Trophoblast cell (in vitro differentiated cells and primary cell): Measurements from ENCODE around the gene KCNMB3. TPM values are rescaled to one million over a fixed set of nuclear protein-coding genes. Genes with fewer than 3 reads are reported as not detected.

Experiments used
- DNase-seq, 2 donors: peaks; one replicate each; pipeline ENCODE4 v3.0.0-alpha.2; 2016
- H2AFZ ChIP-seq: 2 replicates; pipeline ENCODE4 v1.6.1; 2013; ENCODE audit warnings: low read length, moderate library complexity, mild to moderate bottlenecking; ENCODE audit not compliant: insufficient read depth, poor library complexity
- H2AK5ac ChIP-seq: 2 replicates; pipeline ENCODE4 v1.6.1; 2013; ENCODE audit warnings: mild to moderate bottlenecking, low read length
- H2BK120ac ChIP-seq: 2 replicates; pipeline ENCODE4 v1.6.1; 2013; ENCODE audit warnings: low read length, mild to moderate bottlenecking, moderate library complexity; ENCODE audit not compliant: insufficient read depth, poor library complexity
- H2BK12ac ChIP-seq: 2 replicates; pipeline ENCODE4 v1.6.1; 2013; ENCODE audit warnings: mild to moderate bottlenecking, low read length, moderate library complexity
- H2BK5ac ChIP-seq: 2 replicates; pipeline ENCODE4 v1.6.1; 2013; ENCODE audit warnings: low read length, low read depth, moderate library complexity, mild to moderate bottlenecking; ENCODE audit not compliant: poor library complexity
- H3K14ac ChIP-seq: 2 replicates; pipeline ENCODE4 v1.6.1; 2013; ENCODE audit warnings: mild to moderate bottlenecking, low read length
- H3K18ac ChIP-seq: 2 replicates; pipeline ENCODE4 v1.6.1; 2013; ENCODE audit warnings: mild to moderate bottlenecking, low read length
- H3K23ac ChIP-seq: 2 replicates; pipeline ENCODE4 v1.6.1; 2013; ENCODE audit warnings: low read length
- H3K27ac ChIP-seq: 2 replicates; pipeline ENCODE4 v1.5.1; 2013; ENCODE audit warnings: low read depth, mild to moderate bottlenecking, inconsistent platforms, low read length, moderate library complexity
- H3K27me3 ChIP-seq: 2 replicates; pipeline ENCODE4 v1.6.1; 2013; ENCODE audit warnings: inconsistent platforms, mild to moderate bottlenecking, low read length, moderate library complexity; ENCODE audit not compliant: insufficient read depth
- H3K36me3 ChIP-seq, 2 experiments: 1 replicate in 1 of 2; 2 replicates in 1 of 2; pipeline ENCODE4 v1.6.1; 2013; ENCODE audit warnings: low read length in 2 of 2, mild to moderate bottlenecking in 2 of 2, moderate library complexity in 1 of 2; ENCODE audit not compliant: insufficient read depth in 2 of 2, control insufficient read depth in 1 of 2
- H3K4ac ChIP-seq: 2 replicates; pipeline ENCODE4 v1.6.1; 2013; ENCODE audit warnings: low read depth, mild to moderate bottlenecking, low read length, moderate library complexity
- H3K4me1 ChIP-seq, 2 experiments: 1 replicate in 1 of 2; 2 replicates in 1 of 2; pipeline ENCODE4 v1.6.1; 2013; ENCODE audit warnings: low read length in 2 of 2, mild to moderate bottlenecking in 2 of 2, moderate library complexity in 1 of 2; ENCODE audit not compliant: insufficient read depth in 2 of 2, control insufficient read depth in 1 of 2
- H3K4me2 ChIP-seq: 2 replicates; pipeline ENCODE4 v1.6.1; 2013; ENCODE audit warnings: inconsistent platforms, mild to moderate bottlenecking, low read length, moderate library complexity
- H3K4me3 ChIP-seq: 2 replicates; pipeline ENCODE4 v1.5.1; 2013; ENCODE audit warnings: mild to moderate bottlenecking, low read depth, low read length, inconsistent platforms
- H3K79me1 ChIP-seq: one replicate; pipeline ENCODE4 v1.6.1; 2013; ENCODE audit warnings: low read length
- H3K79me2 ChIP-seq: 2 replicates; pipeline ENCODE4 v1.6.1; 2013; ENCODE audit warnings: low read length, mild to moderate bottlenecking; ENCODE audit not compliant: control insufficient read depth, insufficient read depth, poor library complexity
- H3K9ac ChIP-seq: 2 replicates; pipeline ENCODE4 v1.6.1; 2013; ENCODE audit warnings: mild to moderate bottlenecking, low read length
- H3K9me3 ChIP-seq: 2 replicates; pipeline ENCODE4 v1.6.1; 2013; ENCODE audit warnings: low read depth, mild to moderate bottlenecking, control low read depth, inconsistent platforms, low read length; ENCODE audit not compliant: insufficient read depth
- H4K12ac ChIP-seq: 2 replicates; pipeline ENCODE4 v1.6.1; 2013; ENCODE audit warnings: low read depth, mild to moderate bottlenecking, low read length, moderate library complexity
- H4K8ac ChIP-seq: 2 replicates; pipeline ENCODE4 v1.6.1; 2013; ENCODE audit warnings: low read depth, mild to moderate bottlenecking, low read length, moderate library complexity
- H4K91ac ChIP-seq: one replicate; pipeline ENCODE4 v1.6.1; 2013; ENCODE audit warnings: low read depth, mild to moderate bottlenecking, low read length, moderate library complexity
- WGBS: extraction: QIAGEN DNeasy Blood & Tissue Kit; methylation state at CpG from one replicate; pipeline ENCODE4 v1.1.7; 2013; ENCODE audit warnings: missing lambda C conversion rate; ENCODE audit not compliant: insufficient read length, insufficient coverage; ENCODE audit errors: extremely low coverage; 5-methylcytosine and 5-hydroxymethylcytosine counted together
- polyA plus RNA-seq: library from polyadenylated mRNA; stranded (reverse); fragments of 200-250 nt; gene quantifications from 2 replicates; pipeline ENCODE4 v1.2.3, GENCODE V29; 2013

Gene KCNMB3
- 0.71 and 0.86 TPM in 2 replicates for polyA plus RNA-seq

GRCh38 chr3:179250803-179251476, at the start of gene KCNMB3:
Gene KCNMB3 (minus strand): TSS chr3:179251114. CDS start chr3:179250990, 124 bp downstream.
- Histone ChIP-seq H3K4me1 (no peaks in the 10 kb centered on the region), H4K12ac (no peak within 1 kb of the TSS), H3K9me3 (no peaks in the 10 kb centered on the region), H3K18ac (no peak within 1 kb of the TSS), H3K4ac (no peak within 1 kb of the TSS), H2BK120ac (no peak within 1 kb of the TSS), H2BK12ac (no peak within 1 kb of the TSS), H3K23ac (no peak within 1 kb of the TSS), H3K27me3 (no peaks in the 10 kb centered on the region), H4K91ac (no peak within 1 kb of the TSS), H4K8ac (no peak within 1 kb of the TSS), H3K36me3 (peaks cover 0 to 2% of the 10 kb centered on the region in 2 experiments), H2AK5ac (no peak within 1 kb of the TSS), H2BK5ac (no peak within 1 kb of the TSS), H3K27ac (no peak within 1 kb of the TSS), H3K79me2 (no peaks in the 10 kb centered on the region), H3K79me1 (no peaks in the 10 kb centered on the region), H2AFZ (no peak within 1 kb of the TSS), H3K9ac (no peak within 1 kb of the TSS), H3K4me3 (no peak within 1 kb of the TSS), H3K4me2 (no peak within 1 kb of the TSS), H3K14ac (no peak within 1 kb of the TSS)
- no CpG with 5 or more reads among the region's 6 CpGs for WGBS
- DNase-seq: no peak

GRCh38 chr3:179299999-179300613, 49.2 kb upstream of the KCNMB3 start:
- no peak overlapping the region for H3K23ac ChIP-seq
- H3K4me1 ChIP-seq: peaks cover 0 to 2% of the 10 kb centered on the region in 2 experiments
- H3K36me3 ChIP-seq: no peaks in the 10 kb centered on the region
- no peaks in the 10 kb centered on the region for H3K79me1 ChIP-seq
- no peak overlapping the region for H3K4me2 ChIP-seq
- H3K9me3 ChIP-seq: no peaks in the 10 kb centered on the region
- H2BK120ac ChIP-seq: no peak overlapping the region
- DNase-seq: no peak
- no CpG with 5 or more reads among the region's 5 CpGs for WGBS
- no peaks in the 10 kb centered on the region for H3K79me2 ChIP-seq
- H4K12ac ChIP-seq: no peak overlapping the region
- H2BK12ac ChIP-seq: no peak overlapping the region
- H4K8ac ChIP-seq: no peak overlapping the region
- H3K18ac ChIP-seq: no peak overlapping the region
- H2BK5ac ChIP-seq: no peak overlapping the region
- H3K27ac ChIP-seq: no peak overlapping the region
- H3K4ac ChIP-seq: no peak overlapping the region
- H3K4me3 ChIP-seq: no peak overlapping the region
- H3K14ac ChIP-seq: no peak overlapping the region
- H3K27me3 ChIP-seq: no peaks in the 10 kb centered on the region
- no peak overlapping the region for H3K9ac ChIP-seq
- no peak overlapping the region for H2AFZ ChIP-seq
- no peak overlapping the region for H4K91ac ChIP-seq
- no peak overlapping the region for H2AK5ac ChIP-seq

GRCh38 chr3:179299316-179299715, 48.4 kb upstream of the KCNMB3 start:
- DNase-seq: no peak
- H2BK12ac ChIP-seq: no peak overlapping the region
- H2BK120ac ChIP-seq: no peak overlapping the region
- no peak overlapping the region for H3K27ac ChIP-seq
- H3K14ac ChIP-seq: no peak overlapping the region
- no peaks in the 10 kb centered on the region for H3K79me1 ChIP-seq
- H3K4me3 ChIP-seq: no peak overlapping the region
- no peaks in the 10 kb centered on the region for H3K79me2 ChIP-seq
- H2BK5ac ChIP-seq: no peak overlapping the region
- no peak overlapping the region for H3K18ac ChIP-seq
- H3K4me2 ChIP-seq: no peak overlapping the region
- H2AK5ac ChIP-seq: no peak overlapping the region
- H2AFZ ChIP-seq: no peak overlapping the region
- H3K9ac ChIP-seq: no peak overlapping the region
- no peak overlapping the region for H4K8ac ChIP-seq
- H3K27me3 ChIP-seq: no peaks in the 10 kb centered on the region
- H3K4me1 ChIP-seq: peaks cover 0 to 2% of the 10 kb centered on the region in 2 experiments
- H4K12ac ChIP-seq: no peak overlapping the region
- no CpG with 5 or more reads among the region's 2 CpGs for WGBS
- H3K4ac ChIP-seq: no peak overlapping the region
- no peak overlapping the region for H4K91ac ChIP-seq
- no peaks in the 10 kb centered on the region for H3K9me3 ChIP-seq
- no peak overlapping the region for H3K23ac ChIP-seq
- no peaks in the 10 kb centered on the region for H3K36me3 ChIP-seq

- Histone ChIP-seq H2BK12ac (no peak overlapping the region), H2AK5ac (no peak overlapping the region), H3K4me3 (no peak overlapping the region), H2BK120ac (no peak overlapping the region), H3K27me3 (no peaks in the 10 kb centered on the region), H2BK5ac (no peak overlapping the region), H3K18ac (no peak overlapping the region), H3K14ac (no peak overlapping the region), H3K4me2 (no peak overlapping the region), H4K8ac (no peak overlapping the region), H3K4me1 (peaks cover 0 to 2% of the 10 kb centered on the region in 2 experiments), H2AFZ (no peak overlapping the region), H3K79me2 (no peaks in the 10 kb centered on the region), H3K79me1 (no peaks in the 10 kb centered on the region), H3K4ac (no peak overlapping the region), H4K91ac (no peak overlapping the region), H3K9me3 (no peaks in the 10 kb centered on the region), H3K23ac (no peak overlapping the region), H4K12ac (no peak overlapping the region), H3K27ac (no peak overlapping the region), H3K9ac (no peak overlapping the region), H3K36me3 (no peaks in the 10 kb centered on the region)
- WGBS: no CpG with 5 or more reads among the region's 5 CpGs
- no peak for DNase-seq
Measured at GRCh38 chr3:179297971-179298725, 47.2 kb upstream of the KCNMB3 start.
